Head of caudate nucleus (tissue), 42 donors: ENCODE results near the gene SLC19A2.
"Not testable (repeated sequence)": the region's sequence is repeated elsewhere in the genome, so short reads cannot be mapped to it uniquely, and the experiment has no call there.

Source experiments
- DNase-seq, 42 donors: peaks; one replicate each; pipeline versions ENCODE4 v3.0.0 to v3.0.0-alpha.2; 2020 to 2021; ENCODE audit warnings: mixed read lengths in 7 of 42
- intact Hi-C: fragments of 100-400 bp; cut with DNase I; formaldehyde crosslinking; loops from one replicate; pipeline ENCODE4 v1.15.0; 2022

Gene SLC19A2

GRCh38 chr1:169485431-169486280 is at the start of gene SLC19A2:
Gene SLC19A2, minus strand, starts transcription at chr1:169485944. Its CDS starts 178 bp downstream, at chr1:169485766.
- DNase-seq, result peak; percentile 98 to 100 (median 99)
- intact Hi-C loops, result no loop called here

DNA sequence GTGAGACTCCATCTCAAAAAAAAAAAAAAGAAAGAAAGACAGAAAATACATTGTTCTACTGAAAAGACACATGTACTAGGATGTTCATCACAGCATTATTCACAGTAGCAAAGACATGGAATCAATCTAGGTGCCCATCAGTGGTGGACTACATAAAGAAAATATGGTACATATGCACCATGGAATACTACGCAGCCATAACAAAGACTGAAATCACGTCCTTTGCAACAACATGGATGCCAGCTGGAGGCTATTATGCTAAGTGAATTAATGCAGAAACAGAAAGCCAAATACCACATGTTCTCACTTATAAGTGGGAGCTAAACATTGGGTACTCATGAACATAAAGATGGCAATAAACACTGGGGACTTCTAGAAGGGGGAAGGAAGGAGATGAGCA is 48.9 kb upstream of the SLC19A2 start:
- no peak for DNase-seq
- intact Hi-C loops, result no loop called here

- intact Hi-C loops, DNase-seq: not testable (repeated sequence)
These were observed 47.9 kb upstream of the SLC19A2 start for GRCh38 chr1:169533528-169534190.

DNA sequence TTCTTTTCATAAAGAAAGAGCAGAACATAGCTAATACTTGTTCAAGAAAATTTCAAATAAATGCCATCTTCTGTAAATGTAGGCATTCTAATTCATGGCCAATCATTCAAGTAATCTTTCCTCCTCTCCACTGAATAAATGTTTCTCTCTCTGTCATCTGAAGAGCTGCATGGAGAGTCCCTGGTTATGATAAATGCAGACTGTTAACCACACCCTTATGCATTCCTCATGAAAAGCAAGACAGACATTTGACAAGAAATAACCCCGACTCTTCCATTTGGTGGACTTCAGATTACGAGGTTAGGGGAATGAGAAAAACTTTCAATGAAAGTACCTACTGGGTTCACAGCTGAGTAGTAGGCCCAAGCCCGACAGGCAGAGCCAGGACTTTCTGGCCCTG is 44.7 kb upstream of the SLC19A2 start:
- intact Hi-C loops, result no loop called here
- DNase-seq, result no peak

- intact Hi-C loops, result no loop called here
- no peak for DNase-seq
These were observed 43.4 kb upstream of the SLC19A2 start for GRCh38 chr1:169529068-169529642.

- intact Hi-C loops, result no loop called here
- DNase-seq, result no peak
These were observed 42.7 kb upstream of the SLC19A2 start for GRCh38 chr1:169528215-169529067.

DNA sequence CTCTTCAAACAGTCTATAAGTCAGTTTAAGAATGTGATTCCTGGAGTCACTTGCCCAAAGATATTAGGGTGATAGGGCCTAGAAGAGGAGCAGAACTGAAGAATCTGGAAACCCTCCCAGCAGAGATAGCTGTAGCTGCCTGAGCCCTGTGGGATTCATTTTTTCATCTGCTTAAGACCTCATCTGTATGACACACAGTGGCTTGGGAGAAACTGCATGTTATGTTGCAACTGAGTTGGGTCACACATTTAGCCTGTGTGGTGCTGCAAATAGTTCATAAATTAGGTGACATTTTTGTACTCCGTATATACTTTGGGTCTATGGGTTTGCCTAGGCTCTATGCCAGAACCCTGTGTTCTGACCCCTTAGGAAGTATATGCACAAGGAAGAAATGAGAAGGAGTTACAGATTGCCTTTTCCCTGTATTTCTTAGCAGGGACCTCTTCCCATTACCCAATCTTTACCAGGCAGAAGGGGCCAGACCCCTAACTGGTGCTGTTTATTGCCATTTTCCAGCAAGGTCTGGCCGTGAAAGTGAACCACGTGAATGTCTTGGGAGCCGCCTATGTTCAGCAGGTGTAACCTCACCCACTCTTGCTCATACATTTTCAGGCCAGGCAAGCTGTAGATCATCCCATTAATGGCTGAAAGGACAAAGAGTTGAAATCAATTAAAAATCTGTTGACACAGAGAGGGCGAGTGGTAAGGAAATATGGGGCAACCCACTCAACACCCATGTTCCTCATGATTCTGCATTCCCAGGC is 41.9 kb upstream of the SLC19A2 start:
- intact Hi-C loops, result no loop called here
- DNase-seq, result no peak

DNA sequence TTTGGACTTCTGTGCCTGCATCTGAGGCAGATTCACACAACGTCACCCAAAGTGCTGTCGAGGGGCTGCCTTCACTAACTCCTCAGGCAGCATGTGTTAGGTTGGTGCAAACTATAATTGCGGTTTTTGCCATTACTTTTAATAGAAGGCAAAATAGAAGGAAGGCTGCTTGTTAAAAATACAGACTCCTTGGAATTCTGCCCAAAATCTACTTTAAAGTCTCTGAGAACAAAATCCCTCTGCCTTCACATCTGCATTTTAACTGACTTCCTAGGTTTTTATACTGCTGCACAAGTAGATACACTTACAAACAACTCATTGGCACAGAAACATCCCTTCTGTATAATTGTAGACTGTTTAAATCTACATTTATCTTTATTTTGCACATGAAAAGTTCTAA is 41.3 kb upstream of the SLC19A2 start:
- no peak for DNase-seq
- intact Hi-C loops, result no loop called here

- no peak for DNase-seq
- intact Hi-C loops, result no loop called here
These were observed 40.5 kb upstream of the SLC19A2 start for GRCh38 chr1:169526120-169526832.

DNA sequence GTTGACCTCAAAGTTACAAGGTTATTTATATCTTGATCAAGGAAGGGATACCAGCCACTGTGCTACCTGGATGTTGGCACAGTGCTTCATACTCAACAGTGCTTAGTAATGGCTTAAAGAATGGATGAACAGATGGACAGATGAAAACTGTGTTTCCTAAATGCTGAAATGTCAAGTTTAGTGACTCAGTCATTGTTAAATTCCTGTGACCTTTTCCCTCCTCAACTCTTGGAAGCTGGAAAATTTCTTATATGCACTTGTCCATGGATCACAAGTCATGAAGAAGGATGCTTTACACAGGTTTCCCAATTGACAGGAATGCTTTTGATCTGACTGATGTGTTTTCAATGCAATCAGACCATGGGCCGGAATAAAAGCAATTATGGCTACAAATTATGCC is 39.6 kb upstream of the SLC19A2 start:
- DNase-seq, result no peak
- intact Hi-C loops, result no loop called here

GRCh38 chr1:169523904-169524303 is 38.2 kb upstream of the SLC19A2 start:
- DNase-seq, result no peak
- intact Hi-C loops, result no loop called here

DNA sequence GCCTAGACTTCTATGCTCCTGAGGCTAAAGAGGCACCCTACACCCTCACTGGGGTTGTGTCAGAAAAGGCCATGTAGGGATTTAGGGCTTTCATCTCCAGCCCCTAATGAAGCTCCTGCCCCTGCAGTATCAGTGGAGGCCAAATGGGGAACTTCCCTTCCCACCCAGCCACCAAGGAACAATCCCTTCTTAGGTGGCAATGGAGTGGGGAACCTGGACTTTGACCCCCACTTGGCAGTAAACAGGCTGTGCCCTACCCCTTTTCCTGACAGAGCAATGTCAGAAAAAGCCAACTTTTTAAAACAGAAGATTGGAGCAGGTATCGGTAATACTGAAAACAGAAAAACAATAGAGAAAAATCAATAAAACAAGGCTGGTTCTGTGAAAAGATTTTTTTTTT is 35.5 kb upstream of the SLC19A2 start:
- no peak for DNase-seq
- intact Hi-C loops, result no loop called here

GRCh38 chr1:169517558-169518186 is 31.9 kb upstream of the SLC19A2 start:
- intact Hi-C loops, result no loop called here
- no peak for DNase-seq

DNA sequence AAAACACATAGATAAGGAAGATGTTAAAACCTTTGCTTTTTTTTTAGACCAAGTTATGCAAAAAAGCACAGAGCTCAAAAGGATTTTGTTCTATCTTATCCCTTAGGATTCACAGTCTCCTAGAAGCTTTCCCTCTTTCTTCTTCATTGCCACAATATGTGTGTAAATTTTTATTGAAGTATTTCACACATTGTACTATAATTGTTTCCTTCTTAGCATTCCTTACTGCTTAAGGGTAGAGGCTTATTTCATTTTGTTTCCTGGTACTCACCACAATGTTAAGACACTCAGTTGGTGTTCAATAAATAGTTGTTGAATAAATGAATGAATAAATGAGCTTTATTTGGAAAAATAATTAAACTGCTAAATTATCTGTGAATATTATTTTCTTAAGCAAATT is 29.9 kb upstream of the SLC19A2 start:
- intact Hi-C loops, result no loop called here
- DNase-seq, result no peak

GRCh38 chr1:169514566-169515270 is 29.0 kb upstream of the SLC19A2 start:
- no peak for DNase-seq

GRCh38 chr1:169513208-169513607 is 27.5 kb upstream of the SLC19A2 start:
- DNase-seq, result no peak
- intact Hi-C loops, result no loop called here

More at GRCh38 chr1:169514566-169515270, 29.0 kb upstream of the SLC19A2 start:
- intact Hi-C loops, result no loop called here
